ENCODE data around the gene DUT.

DNA sequence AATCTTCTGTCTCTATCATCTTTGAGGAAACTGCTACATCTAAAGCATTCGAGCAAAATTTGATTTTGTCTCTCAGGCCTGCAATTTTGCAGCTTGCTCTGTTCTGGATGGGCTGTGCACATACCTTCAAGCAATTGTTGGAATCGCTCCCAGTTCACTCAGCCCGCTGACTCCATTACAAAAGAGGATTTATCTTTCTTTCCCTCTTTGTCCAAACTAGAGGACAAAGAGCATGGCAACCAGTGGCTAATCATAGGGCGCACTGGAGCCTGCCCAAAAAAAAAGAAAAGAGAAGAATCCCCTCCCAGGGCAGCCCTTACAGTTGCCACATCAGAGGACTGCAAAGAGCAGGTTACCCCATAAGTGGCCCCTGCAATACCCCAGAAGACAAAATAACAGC, 49.0 kb upstream of the DUT start:
- TF ChIP-seq CTCF (conservative IDR thresholded peaks at IDR 0.05; ENCODE audit: low read depth, low read length), result no peak
- no peak for TF ChIP-seq EZH2 (IDR thresholded peaks at IDR 0.05; ENCODE audit: borderline replicate concordance, low read depth, low read length, poor library complexity, severe bottlenecking)

All from A673 (cell line).